Urothelium cell line (cell line): Measurements from ENCODE around the gene CLSTN1.
"Not testable (repeated sequence)": the region's sequence is repeated elsewhere in the genome, so short reads cannot be mapped to it uniquely, and the experiment has no call there.

Experiments
- DNase-seq: peaks from one replicate; pipeline ENCODE4 v3.0.0; 2011; ENCODE audit warnings: low spot score, mixed read lengths
- FAIRE-seq: peaks from 2 replicates; lab custom pipeline; 2011; peaks lifted over from hg19 to GRCh38; lab: Jason Lieb, UNC

The CLSTN1 gene

DNA sequence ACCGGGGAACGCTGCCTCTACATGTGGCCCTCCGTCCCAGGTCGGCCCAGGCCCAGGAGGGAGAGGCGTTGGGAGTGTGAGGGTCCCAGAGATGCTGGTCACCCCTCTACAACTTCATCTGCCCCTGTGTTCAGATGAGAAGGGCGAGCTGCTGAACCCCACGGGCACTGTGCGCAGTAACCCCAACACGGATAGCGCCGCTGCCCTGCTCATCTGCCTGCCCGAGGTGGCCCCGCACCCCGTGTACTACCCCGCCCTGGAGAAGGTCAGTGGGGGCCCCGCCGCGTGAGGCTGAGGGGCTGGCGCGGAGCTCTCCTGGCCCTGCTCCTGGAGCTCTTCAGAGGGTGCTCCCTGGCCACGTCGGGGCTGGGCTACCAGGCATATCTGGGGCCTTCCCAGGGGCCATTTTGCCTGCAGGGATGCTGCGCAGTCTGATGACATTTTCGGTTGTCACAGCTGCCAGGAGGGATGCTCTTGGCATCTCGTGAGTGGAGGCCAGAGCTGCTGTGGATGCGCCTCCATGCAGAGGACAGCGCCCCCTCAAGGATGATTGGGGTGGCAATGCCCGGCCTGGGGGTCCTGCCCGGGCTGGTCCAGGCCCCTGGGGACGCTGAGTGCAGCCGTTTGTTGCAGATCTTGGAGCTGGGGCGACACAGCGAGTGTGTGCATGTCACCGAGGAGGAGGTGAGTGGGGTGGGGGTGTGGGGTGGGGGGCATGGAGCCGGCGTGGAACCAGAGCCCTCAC is 103.6 kb downstream of the CLSTN1 start:
- FAIRE-seq (no peak), DNase-seq (no peak)

DNA sequence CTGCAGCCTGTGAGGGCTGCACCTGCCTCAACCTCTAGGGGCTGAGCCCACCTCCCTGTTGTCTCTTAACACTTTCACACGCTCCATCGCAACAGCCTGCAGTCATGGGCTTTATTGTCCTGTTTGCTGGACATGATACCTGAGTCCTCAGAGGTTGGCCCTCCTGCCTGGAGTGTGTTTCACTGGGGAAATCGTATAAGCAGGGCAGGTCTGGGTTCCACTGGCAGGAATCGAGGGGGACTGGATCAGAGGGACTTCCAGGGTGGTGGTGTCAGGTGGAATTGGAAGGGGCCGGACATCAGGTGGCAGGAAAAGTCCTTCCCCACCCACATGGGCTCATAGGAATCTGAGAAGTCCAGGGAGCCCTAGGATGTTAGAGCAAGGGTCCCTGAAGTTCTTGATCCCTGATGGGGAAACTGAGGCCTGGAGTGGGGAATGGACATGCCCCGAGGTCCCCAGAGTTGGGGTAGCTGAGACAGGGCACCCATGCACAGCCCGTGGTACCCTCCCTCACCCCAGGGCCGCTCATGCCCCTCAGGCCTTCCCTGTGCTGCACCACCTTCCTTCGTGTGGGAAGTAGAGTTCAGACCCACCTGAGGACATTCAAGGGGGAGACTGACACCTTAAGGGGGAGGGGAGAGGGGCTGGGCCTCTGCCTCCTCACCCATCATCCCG is 105.6 kb downstream of the CLSTN1 start:
- DNase-seq, result no peak
- no peak for FAIRE-seq

DNA sequence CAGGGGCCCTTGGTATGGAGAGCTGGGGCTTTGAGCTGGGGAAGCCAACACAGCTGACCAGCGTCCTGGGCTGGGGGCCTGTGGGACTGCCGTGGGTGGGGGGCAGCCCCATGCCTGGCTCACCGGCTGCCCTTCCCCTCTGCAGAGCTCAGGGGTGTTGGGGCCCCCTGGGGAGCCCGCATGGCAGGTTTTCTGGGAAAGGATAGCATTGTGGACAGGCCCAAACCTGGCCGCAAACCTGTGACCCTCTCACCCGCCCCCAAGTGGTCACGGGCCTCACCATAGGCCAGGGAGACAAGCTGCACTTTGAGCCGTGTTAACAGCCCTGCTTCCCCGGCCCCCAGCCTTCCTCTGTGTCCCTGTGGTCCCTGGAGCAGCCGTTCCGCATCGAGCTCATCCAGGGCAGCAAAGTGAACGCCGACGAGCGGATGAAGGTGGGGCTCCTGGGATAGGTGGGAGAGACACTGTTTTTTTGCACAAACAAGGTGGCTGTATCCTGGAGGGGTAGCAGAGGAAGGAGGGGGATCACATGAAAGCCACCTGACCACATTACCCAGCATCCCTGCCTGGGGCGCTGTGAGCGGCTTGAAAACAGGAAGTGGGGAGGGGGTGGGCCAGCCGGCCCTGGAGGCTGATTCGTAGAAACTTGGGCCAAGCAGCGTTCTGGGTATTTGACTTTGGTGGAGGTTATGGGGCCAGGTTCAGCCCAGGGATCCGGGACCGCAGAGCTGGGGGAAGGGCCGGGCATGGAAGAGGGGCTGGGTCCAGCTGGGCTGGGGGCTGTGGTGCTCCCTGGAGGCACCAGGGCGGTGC is 106.4 kb downstream of the CLSTN1 start:
- no peak for DNase-seq
- no peak for FAIRE-seq

DNA sequence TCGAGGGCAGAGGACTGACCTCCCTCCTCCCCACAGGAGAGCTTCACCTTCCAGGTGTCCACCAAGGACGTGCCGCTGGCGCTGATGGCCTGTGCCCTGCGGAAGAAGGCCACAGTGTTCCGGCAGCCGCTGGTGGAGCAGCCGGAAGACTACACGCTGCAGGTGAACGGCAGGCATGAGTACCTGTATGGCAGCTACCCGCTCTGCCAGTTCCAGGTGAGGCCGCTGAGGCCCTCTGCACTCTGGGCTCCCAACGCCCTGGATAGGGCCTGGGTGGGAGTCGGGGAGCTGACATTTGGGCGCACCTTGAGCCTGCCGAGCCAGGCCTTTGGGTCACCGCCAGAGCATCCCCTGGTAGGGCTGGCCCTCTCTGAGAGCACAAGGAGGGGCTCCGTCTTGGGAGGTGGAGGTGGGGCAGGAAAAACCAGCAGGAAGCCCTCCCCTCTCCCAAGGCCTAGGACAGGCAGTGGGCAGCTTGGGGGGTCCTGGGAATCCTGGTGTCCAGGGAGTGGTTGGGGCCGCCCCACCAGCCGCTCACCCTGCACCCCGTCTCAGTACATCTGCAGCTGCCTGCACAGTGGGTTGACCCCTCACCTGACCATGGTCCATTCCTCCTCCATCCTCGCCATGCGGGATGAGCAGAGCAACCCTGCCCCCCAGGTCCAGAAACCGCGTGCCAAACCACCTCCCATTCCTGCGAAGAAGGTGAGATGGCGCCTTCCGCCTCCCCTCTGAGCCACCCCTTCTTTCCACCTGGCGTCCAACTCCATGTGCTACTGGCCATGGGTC is 107.2 kb downstream of the CLSTN1 start:
- FAIRE-seq (no peak), DNase-seq (no peak)

DNA sequence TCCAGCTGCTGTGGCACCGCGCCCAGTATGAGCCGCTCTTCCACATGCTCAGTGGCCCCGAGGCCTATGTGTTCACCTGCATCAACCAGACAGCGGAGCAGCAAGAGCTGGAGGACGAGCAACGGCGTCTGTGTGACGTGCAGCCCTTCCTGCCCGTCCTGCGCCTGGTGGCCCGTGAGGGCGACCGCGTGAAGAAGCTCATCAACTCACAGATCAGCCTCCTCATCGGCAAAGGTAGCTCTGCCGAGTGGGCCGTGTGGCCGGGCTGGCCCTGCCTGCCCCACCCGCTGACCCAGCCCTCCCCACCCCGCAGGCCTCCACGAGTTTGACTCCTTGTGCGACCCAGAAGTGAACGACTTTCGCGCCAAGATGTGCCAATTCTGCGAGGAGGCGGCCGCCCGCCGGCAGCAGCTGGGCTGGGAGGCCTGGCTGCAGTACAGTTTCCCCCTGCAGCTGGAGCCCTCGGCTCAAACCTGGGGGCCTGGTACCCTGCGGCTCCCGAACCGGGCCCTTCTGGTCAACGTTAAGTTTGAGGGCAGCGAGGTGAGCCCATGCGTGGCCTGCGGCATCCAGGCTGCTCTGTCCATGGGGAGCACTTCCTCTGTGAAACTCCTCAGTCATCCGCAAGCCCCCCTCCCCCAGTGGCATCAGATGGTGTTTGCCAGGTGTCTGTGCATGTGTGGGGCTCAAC is 108.1 kb downstream of the CLSTN1 start:
- no peak for FAIRE-seq
- no peak for DNase-seq

DNA sequence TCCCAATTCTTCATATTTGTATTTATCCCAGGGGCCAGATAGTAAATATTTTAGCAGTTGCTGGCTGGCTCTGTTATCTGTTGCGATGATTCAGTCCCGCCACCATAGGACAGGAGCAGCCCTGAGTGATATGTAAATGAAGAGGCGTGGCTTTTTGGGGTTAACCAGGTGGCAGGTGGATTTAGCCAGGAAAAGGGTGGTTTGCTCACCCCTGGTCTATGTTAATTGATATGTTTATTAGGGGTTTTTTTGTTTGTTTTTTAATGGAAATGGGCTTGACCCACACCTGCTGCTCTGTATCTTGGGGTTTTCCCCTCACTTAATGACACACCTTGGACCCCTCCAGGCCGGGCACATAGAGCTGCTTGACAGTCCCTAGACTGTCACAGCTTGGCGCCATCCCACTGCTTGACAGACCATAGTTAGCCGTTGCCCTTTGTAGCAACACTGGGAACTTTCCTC is 109.5 kb downstream of the CLSTN1 start:
- FAIRE-seq (no peak), DNase-seq (no peak)

DNA sequence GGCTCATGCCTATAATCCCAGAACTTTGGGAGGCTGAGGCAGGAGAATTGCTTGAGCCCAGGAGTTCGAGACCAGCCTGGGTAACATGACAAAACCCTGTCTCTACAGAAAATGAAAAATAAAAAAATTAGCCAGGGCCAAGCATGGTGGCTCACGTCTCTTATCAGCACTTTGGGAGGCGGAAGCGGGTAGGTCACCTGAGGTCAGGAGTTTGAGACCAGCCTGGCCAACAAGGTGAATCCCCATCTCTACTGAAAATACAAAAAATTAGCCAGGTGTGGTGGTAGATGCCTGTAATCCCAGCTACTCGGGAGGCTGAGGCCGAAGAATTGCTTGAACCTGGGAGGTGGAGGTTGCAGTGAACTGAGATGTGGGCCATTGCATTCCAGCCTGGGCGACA is 111.0 kb downstream of the CLSTN1 start:
- FAIRE-seq, DNase-seq: not testable (repeated sequence)

DNA sequence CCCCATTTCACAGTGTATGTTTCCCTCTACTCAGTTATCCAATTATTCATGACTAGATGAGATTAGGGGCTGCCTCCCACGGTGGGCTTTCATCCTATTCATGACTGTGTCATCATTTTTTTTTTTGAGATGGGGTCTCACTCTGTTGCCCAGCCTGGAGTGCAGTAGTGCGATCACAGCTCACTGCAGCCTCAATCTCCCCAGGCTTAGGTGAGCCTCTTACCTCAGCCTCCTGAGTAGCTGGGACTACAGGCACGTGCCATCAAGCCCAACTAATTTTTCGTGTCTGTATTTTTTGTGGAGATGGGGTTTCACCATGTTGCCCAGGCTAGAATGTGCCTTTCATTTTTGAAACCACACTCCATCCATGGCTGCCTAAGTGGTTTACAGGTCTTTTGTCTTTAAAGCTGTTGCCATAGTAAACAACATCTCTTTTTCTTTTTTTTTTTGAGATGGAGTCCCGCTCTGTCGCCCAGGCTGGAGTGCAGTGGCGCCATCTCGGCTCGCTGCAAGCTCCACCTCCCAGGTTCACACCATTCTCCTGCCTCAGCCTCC is 112.2 kb downstream of the CLSTN1 start:
- FAIRE-seq (no peak), DNase-seq (no peak)

DNA sequence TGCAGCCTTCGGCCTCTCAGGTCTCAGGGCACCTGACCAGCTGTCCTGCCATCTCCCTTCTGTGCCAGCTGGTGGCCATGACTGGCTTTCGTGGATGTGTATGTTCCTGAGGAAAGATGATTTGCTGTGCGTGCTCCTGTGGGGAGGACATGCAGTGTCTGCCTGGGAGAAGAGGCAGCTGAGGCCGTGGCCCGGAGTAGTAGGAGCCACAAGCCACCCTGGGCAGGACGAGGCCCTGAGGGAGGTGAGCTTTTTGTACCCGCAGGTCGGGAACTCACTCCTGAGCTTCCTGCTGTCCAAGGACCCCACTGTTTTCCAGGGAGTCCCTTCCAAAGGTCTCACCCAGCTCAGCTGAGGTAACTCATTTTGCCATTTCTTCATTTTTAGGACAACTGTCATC is 113.7 kb downstream of the CLSTN1 start:
- no peak for DNase-seq
- FAIRE-seq, result no peak

DNA sequence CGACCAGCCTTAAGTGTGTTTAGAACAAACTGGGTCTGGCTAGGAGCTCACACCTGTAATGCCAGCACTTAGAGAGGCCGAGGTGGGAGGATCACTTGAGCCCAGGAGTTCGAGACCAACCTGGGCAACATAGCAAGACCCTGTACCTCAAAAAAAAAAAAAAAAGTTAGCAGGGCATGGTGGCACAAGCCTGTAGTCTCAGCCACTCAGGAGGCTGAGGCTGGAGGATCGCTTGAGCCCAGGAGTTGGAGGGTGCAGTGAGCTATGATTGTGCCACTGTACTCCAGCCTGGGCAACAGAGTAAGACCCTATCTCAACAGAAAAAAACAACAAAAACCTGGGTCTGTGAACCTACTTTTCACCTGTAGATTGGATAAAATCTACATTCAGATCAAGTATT is 117.6 kb downstream of the CLSTN1 start:
- FAIRE-seq (no peak), DNase-seq (no peak)

DNA sequence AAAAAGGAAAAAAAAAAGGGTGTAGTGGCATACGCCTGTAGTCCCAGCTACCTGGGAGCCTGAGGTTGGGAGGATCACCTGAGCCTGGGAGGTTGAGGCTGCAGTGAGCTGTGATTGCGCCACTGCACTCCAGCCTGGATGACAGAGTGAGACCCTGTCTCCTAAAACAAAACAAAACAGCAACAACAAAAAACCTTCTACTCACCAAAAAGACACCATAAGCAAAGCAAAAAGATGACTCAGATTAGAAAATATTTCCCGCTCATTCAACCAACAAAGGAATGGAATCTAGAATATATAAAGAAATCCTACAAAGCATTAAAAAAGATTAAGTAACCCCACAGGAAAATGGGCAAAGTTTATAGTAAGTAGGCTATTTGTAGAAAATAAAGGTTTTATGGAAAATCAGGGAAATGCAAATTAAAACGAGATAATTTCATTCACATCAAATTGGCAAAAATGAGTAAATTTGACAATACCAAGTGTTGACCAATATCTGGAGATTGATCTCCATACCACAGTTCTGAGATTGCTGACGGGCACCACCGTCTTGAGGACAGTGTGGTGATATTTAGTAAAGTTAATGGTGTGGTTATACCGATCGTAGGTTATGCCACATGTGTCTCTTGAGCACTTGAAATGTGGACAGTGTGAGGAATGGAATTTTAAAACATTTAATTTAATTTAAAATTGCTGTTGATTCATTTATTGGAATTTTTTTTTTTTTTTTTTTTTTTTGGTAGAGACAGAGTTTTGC is 118.2 kb downstream of the CLSTN1 start:
- FAIRE-seq (no peak), DNase-seq (no peak)

DNA sequence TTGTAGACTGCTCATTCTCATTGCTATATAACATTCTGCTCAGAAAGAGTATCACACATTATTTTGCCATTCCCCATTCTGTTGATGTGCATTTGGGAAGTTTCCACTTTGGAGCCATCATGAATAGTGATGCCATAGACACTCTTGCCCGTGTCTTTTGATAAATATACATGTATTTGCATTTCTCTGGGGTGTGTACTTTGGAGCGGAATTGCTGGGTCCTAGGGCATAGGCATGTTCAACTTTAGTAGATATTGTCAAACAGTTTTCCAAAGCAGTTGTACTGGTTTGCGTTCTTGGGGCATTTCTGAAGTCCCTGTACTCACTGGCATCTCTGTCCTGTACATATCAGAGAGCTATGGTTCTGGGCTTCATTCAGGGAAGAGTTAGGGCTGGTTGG is 120.1 kb downstream of the CLSTN1 start:
- FAIRE-seq (no peak), DNase-seq (no peak)

DNA sequence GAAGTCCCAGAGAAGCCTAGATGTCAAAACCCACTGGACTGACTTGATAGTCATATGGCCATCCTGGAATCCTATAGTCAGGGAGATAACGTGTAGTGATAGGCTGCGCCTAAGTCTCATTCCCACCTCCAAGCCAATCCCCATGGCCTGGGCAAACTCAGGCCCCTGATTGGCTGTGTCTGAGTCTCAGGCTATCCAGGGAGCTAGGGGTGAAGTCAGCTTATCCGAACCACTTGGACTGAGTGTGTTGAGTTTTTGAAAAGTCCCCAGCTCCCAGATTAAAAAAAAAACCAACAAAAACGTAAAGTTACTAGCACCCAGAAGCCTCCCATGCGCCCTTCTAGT is 120.6 kb downstream of the CLSTN1 start:
- FAIRE-seq (no peak), DNase-seq (no peak)

DNA sequence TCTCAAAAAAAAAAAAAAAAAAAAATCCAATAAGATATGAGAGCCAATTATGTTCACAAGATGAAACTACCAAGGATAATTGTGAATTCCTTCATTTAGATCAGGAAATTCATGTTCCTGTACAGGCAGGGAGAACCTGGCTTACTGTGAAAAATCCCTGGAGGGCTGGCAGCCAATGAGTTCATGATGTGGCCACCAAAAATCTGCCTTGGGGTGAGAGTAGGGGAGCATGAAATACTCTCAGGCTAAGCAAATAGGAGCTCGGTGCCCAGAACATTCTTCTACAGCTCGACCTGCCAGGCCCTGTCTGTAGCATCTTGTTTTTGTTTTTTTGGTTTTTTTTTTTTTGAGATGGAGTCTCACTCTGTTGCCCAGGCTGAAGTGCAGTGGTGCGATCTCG is 122.1 kb downstream of the CLSTN1 start:
- FAIRE-seq (no peak), DNase-seq (no peak)

DNA sequence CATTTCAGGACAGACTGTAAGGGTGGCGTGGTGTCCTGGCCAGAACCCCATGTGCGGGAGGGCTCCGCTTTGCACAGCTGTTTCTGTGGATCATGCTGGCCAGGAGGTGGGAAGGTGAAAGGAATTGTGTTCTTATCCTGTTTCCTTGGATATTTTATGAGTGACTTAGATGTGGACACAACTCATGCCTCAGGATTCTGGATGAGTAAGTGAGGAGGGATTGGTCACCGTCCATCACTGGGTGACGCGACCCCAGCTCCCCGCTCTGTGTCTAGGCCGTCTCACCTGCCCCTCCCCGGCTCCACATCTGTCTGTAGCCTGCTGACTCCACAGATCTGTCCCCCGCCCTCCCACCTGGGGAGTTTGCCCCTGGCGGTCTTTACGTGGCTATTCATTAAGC is 123.4 kb downstream of the CLSTN1 start:
- DNase-seq (peak; percentile 74), FAIRE-seq (no peak)

DNA sequence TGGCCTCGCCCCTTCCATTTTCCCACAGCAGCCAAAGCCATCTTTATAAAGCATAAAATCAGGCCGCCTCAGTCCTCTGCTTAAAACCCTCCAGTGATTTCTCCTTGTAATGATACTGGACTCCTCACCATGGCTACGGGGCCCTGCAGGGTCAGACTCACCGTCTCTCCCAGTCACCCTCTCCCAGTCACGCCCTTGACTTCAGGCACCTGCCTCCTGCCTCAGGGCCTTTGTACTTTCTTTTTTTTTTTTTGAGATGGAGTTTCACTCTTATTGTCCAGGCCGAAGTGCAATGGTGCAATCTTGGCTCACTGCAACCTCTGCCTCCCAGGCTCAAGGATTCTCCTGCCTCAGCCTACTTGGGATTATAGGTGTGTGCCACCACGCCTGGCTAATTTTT is 124.4 kb downstream of the CLSTN1 start:
- FAIRE-seq (no peak), DNase-seq (no peak)

DNA sequence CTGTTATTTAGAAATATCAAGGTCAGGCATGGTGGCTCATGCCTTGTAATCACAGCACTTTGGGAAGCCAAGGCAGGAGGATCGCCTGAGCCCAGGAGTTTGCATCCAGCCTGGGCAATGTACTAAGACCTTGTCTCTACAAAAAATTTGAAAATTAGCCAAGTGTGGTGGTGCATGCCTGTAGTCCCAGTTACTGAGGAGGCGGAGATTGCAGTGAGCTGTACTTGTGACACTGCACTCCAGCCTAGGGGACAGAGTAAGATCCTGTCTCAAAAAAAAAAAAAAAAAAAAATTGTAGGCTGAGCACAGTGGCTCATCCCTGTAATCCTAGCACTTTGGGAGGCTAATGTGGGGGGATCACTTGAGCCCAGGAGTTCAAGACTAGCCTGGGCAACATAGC is 127.0 kb downstream of the CLSTN1 start:
- no peak for FAIRE-seq
- DNase-seq, result no peak

DNA sequence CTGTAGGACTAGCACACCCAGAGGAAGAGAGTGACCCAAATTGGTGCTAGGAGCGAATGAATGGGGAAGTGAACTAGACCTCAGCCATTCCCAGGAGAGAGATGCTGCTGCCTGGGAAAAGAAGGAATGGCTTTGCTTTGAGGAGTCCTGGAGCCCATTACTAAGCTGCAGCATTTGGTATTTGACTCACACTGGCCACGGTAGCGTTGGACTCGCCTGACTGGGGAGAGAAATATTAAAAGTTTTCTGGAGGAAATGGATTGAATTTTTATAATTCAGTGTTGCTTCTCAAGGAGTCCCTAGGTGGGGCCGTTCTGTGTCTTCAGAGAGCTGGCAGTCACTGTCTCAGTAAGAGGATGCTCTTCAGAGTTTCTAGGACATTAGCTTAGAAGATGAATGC is 132.1 kb downstream of the CLSTN1 start:
- DNase-seq (no peak), FAIRE-seq (no peak)

DNA sequence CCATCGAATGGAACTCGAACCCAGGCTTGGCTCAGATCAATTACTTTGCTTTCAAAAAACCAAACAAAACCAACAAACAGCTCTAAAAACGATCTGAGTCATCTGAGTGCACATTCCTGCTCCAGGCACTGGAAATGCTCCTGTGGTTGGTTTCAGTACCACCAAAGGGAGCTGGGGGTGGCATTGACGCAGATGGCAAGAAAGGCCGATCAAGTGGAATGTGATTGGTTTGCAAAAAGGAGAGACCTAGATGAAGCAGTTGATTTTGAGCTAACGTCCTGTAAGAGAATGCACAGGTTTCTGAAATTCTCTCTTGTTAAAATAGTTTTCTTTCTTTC is 132.7 kb downstream of the CLSTN1 start:
- FAIRE-seq (no peak), DNase-seq (peak; percentile 63)
